Limb (tissue), 2 donors: ENCODE results near the gene PNPLA1.

Source experiments
- DNase-seq, 2 donors: peaks; one replicate each; pipeline ENCODE4 v3.0.0-alpha.2; 2016; ENCODE audit errors: extremely low spot score in 2 of 2

The PNPLA1 gene

GRCh38 chr6:36355819-36356218 is 86.0 kb downstream of the PNPLA1 start:
- no peak for DNase-seq

GRCh38 chr6:36357872-36358225 is 88.0 kb downstream of the PNPLA1 start:
- DNase-seq: no peak
